Stimulated activated CD4-positive, alpha-beta T cell treated with anti-CD3 and anti-CD28 coated beads, Interleukin-1b, Interleukin-23, amount 100 ng/mL, for 4 hours (primary cell): ENCODE data around the gene RAB3GAP2.
"Not testable (repeated sequence)": the region's sequence is repeated elsewhere in the genome, so short reads cannot be mapped to it uniquely, and the experiment has no call there.

Source experiments
- DNase-seq, 2 donors: peaks; one replicate each; pipeline ENCODE4 v3.0.0-alpha.2; 2020; ENCODE audit warnings: low read depth in 2 of 2

Gene RAB3GAP2

GRCh38 chr1:220290140-220290761 lies 18.0 kb upstream of the RAB3GAP2 start:
- no peak for DNase-seq

- no peak for DNase-seq
Measured at GRCh38 chr1:220287129-220287528, 14.9 kb upstream of the RAB3GAP2 start.

- DNase-seq, result no peak
Measured at GRCh38 chr1:220283625-220284024, 11.4 kb upstream of the RAB3GAP2 start.

GRCh38 chr1:220281159-220281574 lies 8.9 kb upstream of the RAB3GAP2 start:
- no peak for DNase-seq

GRCh38 chr1:220280249-220280648 lies 8.0 kb upstream of the RAB3GAP2 start:
- no peak for DNase-seq

GRCh38 chr1:220278991-220279390 lies 6.7 kb upstream of the RAB3GAP2 start:
- no peak for DNase-seq

GRCh38 chr1:220275430-220275829 lies 3.2 kb upstream of the RAB3GAP2 start:
- no peak for DNase-seq

- no peak for DNase-seq
Measured at GRCh38 chr1:220274251-220274855, 2.1 kb upstream of the RAB3GAP2 start.

GRCh38 chr1:220272841-220273090 lies 513 bp upstream of the RAB3GAP2 start:
- no peak for DNase-seq

GRCh38 chr1:220271706-220272046 lies 577 bp downstream of the RAB3GAP2 start:
- peak in 1 of 2 donors; percentile 1 for DNase-seq

GRCh38 chr1:220269036-220269435 lies 3.2 kb downstream of the RAB3GAP2 start:
- DNase-seq, result no peak

- DNase-seq, result no peak
Measured at GRCh38 chr1:220267630-220268029, 4.6 kb downstream of the RAB3GAP2 start.

- DNase-seq, result not testable (repeated sequence)
Measured at GRCh38 chr1:220260228-220260627, 12.0 kb downstream of the RAB3GAP2 start.

GRCh38 chr1:220259756-220260155 lies 12.5 kb downstream of the RAB3GAP2 start:
- DNase-seq, result not testable (repeated sequence)

- not testable (repeated sequence) for DNase-seq
Measured at GRCh38 chr1:220256194-220256593, 16.1 kb downstream of the RAB3GAP2 start.

- DNase-seq, result no peak
Measured at GRCh38 chr1:220255204-220255603, 17.0 kb downstream of the RAB3GAP2 start.

GRCh38 chr1:220253290-220253689 lies 19.0 kb downstream of the RAB3GAP2 start:
- not testable (repeated sequence) for DNase-seq

GRCh38 chr1:220251272-220251671 lies 21.0 kb downstream of the RAB3GAP2 start:
- no peak for DNase-seq

GRCh38 chr1:220250681-220251080 lies 21.6 kb downstream of the RAB3GAP2 start:
- DNase-seq, result no peak

GRCh38 chr1:220249522-220249921 lies 22.7 kb downstream of the RAB3GAP2 start:
- no peak for DNase-seq

- DNase-seq, result not testable (repeated sequence)
Measured at GRCh38 chr1:220248715-220249265, 23.5 kb downstream of the RAB3GAP2 start.

GRCh38 chr1:220245900-220246299 lies 26.4 kb downstream of the RAB3GAP2 start:
- not testable (repeated sequence) for DNase-seq

GRCh38 chr1:220243947-220244346 lies 28.3 kb downstream of the RAB3GAP2 start:
- DNase-seq, result no peak
